Hepatocyte (in vitro differentiated cells): Measurements from ENCODE around the gene IL10RA.

Source experiments
- EZH2 ChIP-seq: fragments of 200-600 bp; sonication (generic); IDR thresholded peaks from 2 replicates; pipeline ENCODE4 v1.6.1; 2016; ENCODE audit warnings: antibody characterized with exemption, mild to moderate bottlenecking, borderline replicate concordance
- TF ChIP-seq, protein P1 (sequence below): fragments of 200-600 bp; sonication (generic); IDR thresholded peaks from 2 replicates; pipeline ENCODE4 v1.5.1; 2016; ENCODE audit warnings: antibody characterized with exemption, mild to moderate bottlenecking; ENCODE audit not compliant: poor library complexity

DNA sequence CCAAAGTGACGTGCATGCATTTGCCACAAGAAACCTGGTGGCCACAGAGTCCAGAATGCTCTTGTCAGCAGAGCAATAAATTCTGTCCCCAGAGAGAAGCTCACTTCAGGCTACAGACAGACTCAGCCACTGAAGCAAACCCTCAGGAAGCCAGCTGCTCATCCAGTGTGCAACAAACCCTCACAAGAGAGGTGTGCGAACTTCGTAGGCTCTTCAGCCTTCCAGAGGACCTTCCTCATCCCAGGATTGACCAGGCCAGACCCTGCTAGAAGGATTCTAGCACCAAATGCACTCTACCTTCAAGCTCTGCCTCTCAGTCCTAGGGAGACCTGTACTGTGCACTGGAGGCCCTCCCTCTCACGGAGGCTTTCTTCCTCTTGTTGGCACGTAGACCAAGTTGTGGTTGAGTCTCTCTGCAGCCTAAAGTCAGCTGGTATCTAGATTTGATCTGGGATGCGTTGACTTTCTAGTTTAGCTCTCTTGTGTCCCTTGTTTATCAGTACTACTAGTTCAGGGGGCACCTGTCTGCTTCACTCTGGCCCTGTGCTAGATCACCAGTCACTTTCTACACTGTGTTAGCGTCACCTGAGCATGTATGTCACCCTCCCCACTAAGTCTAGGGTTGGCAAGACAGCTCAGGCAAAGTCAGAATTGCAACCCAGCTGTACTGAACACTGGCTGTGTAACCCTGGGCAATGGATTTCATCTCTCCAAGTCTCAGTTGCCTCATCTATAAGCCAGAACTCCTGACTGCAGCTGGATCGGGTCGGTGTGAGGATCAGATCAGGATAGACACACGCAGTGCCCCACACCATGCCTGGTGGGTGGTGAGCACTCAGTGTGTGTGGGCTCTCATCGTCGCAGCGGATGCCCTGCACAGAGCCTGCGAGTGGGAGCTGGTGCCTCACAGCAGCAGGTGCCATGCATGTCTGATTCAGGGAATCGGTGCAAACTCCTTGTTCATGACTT is 34.9 kb upstream of the IL10RA start:
- TF ChIP-seq, protein P1, sequence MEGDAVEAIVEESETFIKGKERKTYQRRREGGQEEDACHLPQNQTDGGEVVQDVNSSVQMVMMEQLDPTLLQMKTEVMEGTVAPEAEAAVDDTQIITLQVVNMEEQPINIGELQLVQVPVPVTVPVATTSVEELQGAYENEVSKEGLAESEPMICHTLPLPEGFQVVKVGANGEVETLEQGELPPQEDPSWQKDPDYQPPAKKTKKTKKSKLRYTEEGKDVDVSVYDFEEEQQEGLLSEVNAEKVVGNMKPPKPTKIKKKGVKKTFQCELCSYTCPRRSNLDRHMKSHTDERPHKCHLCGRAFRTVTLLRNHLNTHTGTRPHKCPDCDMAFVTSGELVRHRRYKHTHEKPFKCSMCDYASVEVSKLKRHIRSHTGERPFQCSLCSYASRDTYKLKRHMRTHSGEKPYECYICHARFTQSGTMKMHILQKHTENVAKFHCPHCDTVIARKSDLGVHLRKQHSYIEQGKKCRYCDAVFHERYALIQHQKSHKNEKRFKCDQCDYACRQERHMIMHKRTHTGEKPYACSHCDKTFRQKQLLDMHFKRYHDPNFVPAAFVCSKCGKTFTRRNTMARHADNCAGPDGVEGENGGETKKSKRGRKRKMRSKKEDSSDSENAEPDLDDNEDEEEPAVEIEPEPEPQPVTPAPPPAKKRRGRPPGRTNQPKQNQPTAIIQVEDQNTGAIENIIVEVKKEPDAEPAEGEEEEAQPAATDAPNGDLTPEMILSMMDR, result no peak
- no peak for TF ChIP-seq EZH2
